Ovary (tissue), 9 donors: Measurements from ENCODE around the gene DACH1. TPM values are rescaled to one million over a fixed set of nuclear protein-coding genes. Genes with fewer than 3 reads are reported as not detected.

Source experiments
- DNase-seq, 5 donors: peaks; one replicate each; pipeline ENCODE4 v3.0.0-alpha.2; 2019 to 2020
- H3K27ac ChIP-seq, 2 donors: fragments of 200-600 bp; one replicate each; pipeline versions ENCODE4 v1.5.1 to v1.8.0; 2019 to 2022
- H3K27me3 ChIP-seq: fragments of 200-600 bp; one replicate; pipeline ENCODE4 v1.8.0; 2022
- H3K36me3 ChIP-seq: fragments of 200-600 bp; sonication (generic); one replicate; pipeline ENCODE4 v1.5.1; 2019
- H3K4me1 ChIP-seq: one replicate; pipeline ENCODE4 v1.8.1; 2013; ENCODE audit warnings: mild to moderate bottlenecking, moderate library complexity; ENCODE audit not compliant: insufficient read depth
- H3K4me3 ChIP-seq: fragments of 200-600 bp; sonication (generic); one replicate; pipeline ENCODE4 v1.5.1; 2017
- H3K9me3 ChIP-seq, 2 donors: fragments of 200-600 bp in 1 of 2; sonication (generic) in 1 of 2; one replicate each; pipeline versions ENCODE4 v1.5.1 to v1.8.1; 2013 to 2019; ENCODE audit warnings: mild to moderate bottlenecking in 1 of 2, moderate library complexity in 1 of 2
- CTCF ChIP-seq, 3 donors: fragments of 450-650 bp in 2 of 3; fragments of 200-600 bp in 1 of 3; IDR thresholded peaks; one replicate each; pipeline versions ENCODE4 v1.5.1 to v1.8.0; 2016 to 2022; ENCODE audit warnings: antibody characterized with exemption in 3 of 3, mild to moderate bottlenecking in 1 of 3
- EP300 ChIP-seq: sonication (generic); formaldehyde crosslinking; IDR thresholded peaks from one replicate; pipeline ENCODE4 v1.6.1; 2017; ENCODE audit warnings: antibody characterized with exemption
- POLR2A ChIP-seq: fragments of 450-650 bp; IDR thresholded peaks from one replicate; pipeline ENCODE4 v1.6.1; 2017; ENCODE audit warnings: antibody characterized with exemption, mild to moderate bottlenecking, moderate library complexity
- WGBS, 3 donors: extraction: QIAGEN DNeasy Blood & Tissue Kit in 1 of 3; methylation state at CpG; one replicate each; pipeline versions ENCODE4 v1.1.5 to v1.1.7; 2013 to 2017; 5-methylcytosine and 5-hydroxymethylcytosine counted together
- intact Hi-C, 4 donors: fragments of 100-400 bp; cut with DNase I; formaldehyde crosslinking; loops; one replicate each; pipeline versions ENCODE4 v1.11.0 to v1.15.1; 2022 to 2023
- polyA plus RNA-seq, 2 donors: library from polyadenylated mRNA; stranded (reverse); fragments of 200-250 nt in 1 of 2; fragments of 350-450 nt in 1 of 2; fragmentation: Illumina TruSeq in 1 of 2; extraction: RNeasy Lipid Tissue Mini Kit (QIAGEN cat#74804) in 1 of 2; gene quantifications; one replicate each; pipeline ENCODE4 v1.2.3, GENCODE V29; 2013 to 2014
- total RNA-seq, 7 donors: library from RNA; depleted of rRNA in 2 of 7; stranded (reverse); fragments of >200 nt in 2 of 7; fragmentation: NEBNext Ultra II Directional in 3 of 7; extraction: Animal tissue kit (Norgen Biotek cat#: 25700) in 3 of 7; gene quantifications; one replicate each; pipeline versions ENCODE4 v1.1.0 to v1.2.4, GENCODE V29; 2016 to 2023
- donor health status: DM: no; HTN: no; CAD: no; lungs with moderate emphysema.
- donor health status: DM: no; HTN: no; CAD: no.
- donor health status: Bipolar disorder and iron deficiency.
- donor health status: DM: yes; HTN: yes; CAD: no.
- donor health status: DM: no; HTN: no; CAD: no.
- donor health status: DM: yes; HTN: yes; CAD: no.

Gene DACH1
- total and polyA plus RNA-seq, 9 donors, result 0.91 to 3.2 (median 1.7) TPM

GRCh38 chr13:71515744-71516038, 351.3 kb downstream of the DACH1 start:
- Histone ChIP-seq H3K27ac (no peak overlapping the region), H3K4me1 (no peaks in the 10 kb centered on the region), H3K27me3 (no peaks in the 10 kb centered on the region), H3K9me3 (no peaks in the 10 kb centered on the region), H3K36me3 (no peaks in the 10 kb centered on the region), H3K4me3 (no peak overlapping the region)
- TF ChIP-seq CTCF (IDR thresholded peaks at IDR 0.05) (no peak), POLR2A (no peak), EP300 (no peak)
- DNase-seq, result no peak
- WGBS, 3 donors, result 44 to 53% (median 50%) methylated on average over 4 of the region's 4 CpGs
- intact Hi-C loops, result no loop called here

GRCh38 chr13:71514900-71515743, 351.9 kb downstream of the DACH1 start:
- Histone ChIP-seq H3K4me3 (no peak overlapping the region), H3K9me3 (no peaks in the 10 kb centered on the region), H3K27me3 (no peaks in the 10 kb centered on the region), H3K4me1 (no peaks in the 10 kb centered on the region), H3K36me3 (no peaks in the 10 kb centered on the region), H3K27ac (no peak overlapping the region)
- intact Hi-C loops, result no loop called here
- DNase-seq, result no peak
- WGBS, 3 donors, result 39 to 52% (median 44%) methylated on average over 3 of the region's 3 CpGs
- TF ChIP-seq CTCF (IDR thresholded peaks at IDR 0.05) (no peak), POLR2A (no peak), EP300 (no peak)

- H3K4me1 ChIP-seq, result no peaks in the 10 kb centered on the region
- no peaks in the 10 kb centered on the region for H3K27me3 ChIP-seq
- H3K9me3 ChIP-seq, result no peaks in the 10 kb centered on the region
- DNase-seq, result no peak
- no peak overlapping the region for H3K4me3 ChIP-seq
- no peak overlapping the region for H3K27ac ChIP-seq
- TF ChIP-seq CTCF (IDR thresholded peaks at IDR 0.05) (no peak), EP300 (no peak), POLR2A (no peak)
- H3K36me3 ChIP-seq, result no peaks in the 10 kb centered on the region
- intact Hi-C loops, result no loop called here
Observed at GRCh38 chr13:71513411-71514033, 353.5 kb downstream of the DACH1 start.

GRCh38 chr13:71503781-71504180, 363.2 kb downstream of the DACH1 start:
- no peak for TF ChIP-seq EP300
- TF ChIP-seq POLR2A, result no peak
- TF ChIP-seq CTCF (IDR thresholded peaks at IDR 0.05), result no peak
- Histone ChIP-seq H3K27ac (no peak overlapping the region), H3K27me3 (no peaks in the 10 kb centered on the region), H3K4me1 (no peaks in the 10 kb centered on the region), H3K9me3 (no peaks in the 10 kb centered on the region), H3K36me3 (no peaks in the 10 kb centered on the region), H3K4me3 (no peak overlapping the region)
- 86 to 87% (median 86%) methylated on average over 3 of the region's 3 CpGs for WGBS, 3 donors
- DNase-seq, result no peak
- intact Hi-C loops, result no loop called here
